OCI-LY3 (cell line): ENCODE measurements around the gene FGD5.
A peak's percentile ranks its signal among the peaks of the same experiment; 100 is the strongest.

ENCODE experiments used
- H2AFZ ChIP-seq: fragments of 200-600, 300-600 bp; shearing (Covaris generic); 2 replicates; pipeline ENCODE4 v1.6.0; 2014; ENCODE audit warnings: antibody characterized with exemption, low read depth, low read length
- H3K27ac ChIP-seq: fragments of 200-600, 300-600 bp; sonication (generic); 2 replicates; pipeline ENCODE4 v1.5.1; 2014; ENCODE audit warnings: mild to moderate bottlenecking, low read length, moderate library complexity, mixed read lengths
- H3K27me3 ChIP-seq: fragments of 200-600, 300-600 bp; sonication (generic); 2 replicates; pipeline ENCODE4 v1.6.1; 2014; ENCODE audit warnings: low read depth, low read length, mixed read lengths
- H3K36me3 ChIP-seq: fragments of 200-600, 300-600 bp; sonication (generic); replicated peaks from 2 replicates; pipeline ENCODE3; 2014; ENCODE audit warnings: low read depth, low read length, mixed read lengths
- H3K4me1 ChIP-seq: fragments of 300-600, 200-600 bp; sonication (generic); 2 replicates; pipeline ENCODE4 v1.6.1; 2014; ENCODE audit warnings: low read length, mixed read lengths
- H3K4me2 ChIP-seq: fragments of 200-600, 300-600 bp; sonication (generic); 2 replicates; pipeline ENCODE4 v1.6.1; 2014; ENCODE audit warnings: low read length, mixed read lengths
- H3K4me3 ChIP-seq: fragments of 300-600, 200-600 bp; sonication (generic); 2 replicates; pipeline ENCODE4 v1.5.1; 2014; ENCODE audit warnings: antibody characterized with exemption, mild to moderate bottlenecking, low read length, moderate library complexity
- H3K79me2 ChIP-seq: fragments of 300-600, 200-600 bp; shearing (Covaris generic); 2 replicates; pipeline ENCODE4 v1.6.1; 2014; ENCODE audit warnings: mild to moderate bottlenecking, low read length, mixed read lengths
- H3K9ac ChIP-seq: fragments of 300-600, 200-600 bp; shearing (Covaris generic); 2 replicates; pipeline ENCODE4 v1.6.0; 2014; ENCODE audit warnings: mild to moderate bottlenecking, low read length, moderate library complexity
- H3K9me3 ChIP-seq: fragments of 200-600, 300-600 bp; shearing (Covaris generic); 2 replicates; pipeline ENCODE4 v1.6.1; 2014; ENCODE audit warnings: low read length, mixed read lengths; ENCODE audit not compliant: insufficient read depth
- H4K20me1 ChIP-seq: fragments of 200-600, 300-600 bp; sonication (generic); 2 replicates; pipeline ENCODE4 v1.6.1; 2016; ENCODE audit warnings: low read length, mixed read lengths; ENCODE audit not compliant: insufficient read depth
- CTCF ChIP-seq: fragments of 200-600, 300-600 bp; sonication (generic); IDR thresholded peaks from 2 replicates; pipeline ENCODE4 v1.5.1; 2014; ENCODE audit warnings: antibody characterized with exemption, low read length, low read depth
- EZH2phosphoT487 ChIP-seq: fragments of 200-600 bp; shearing (Covaris generic); IDR thresholded peaks from 2 replicates; pipeline ENCODE4 v1.6.1; 2018; ENCODE audit warnings: antibody characterized with exemption, mixed run types, low read depth

Gene FGD5

DNA sequence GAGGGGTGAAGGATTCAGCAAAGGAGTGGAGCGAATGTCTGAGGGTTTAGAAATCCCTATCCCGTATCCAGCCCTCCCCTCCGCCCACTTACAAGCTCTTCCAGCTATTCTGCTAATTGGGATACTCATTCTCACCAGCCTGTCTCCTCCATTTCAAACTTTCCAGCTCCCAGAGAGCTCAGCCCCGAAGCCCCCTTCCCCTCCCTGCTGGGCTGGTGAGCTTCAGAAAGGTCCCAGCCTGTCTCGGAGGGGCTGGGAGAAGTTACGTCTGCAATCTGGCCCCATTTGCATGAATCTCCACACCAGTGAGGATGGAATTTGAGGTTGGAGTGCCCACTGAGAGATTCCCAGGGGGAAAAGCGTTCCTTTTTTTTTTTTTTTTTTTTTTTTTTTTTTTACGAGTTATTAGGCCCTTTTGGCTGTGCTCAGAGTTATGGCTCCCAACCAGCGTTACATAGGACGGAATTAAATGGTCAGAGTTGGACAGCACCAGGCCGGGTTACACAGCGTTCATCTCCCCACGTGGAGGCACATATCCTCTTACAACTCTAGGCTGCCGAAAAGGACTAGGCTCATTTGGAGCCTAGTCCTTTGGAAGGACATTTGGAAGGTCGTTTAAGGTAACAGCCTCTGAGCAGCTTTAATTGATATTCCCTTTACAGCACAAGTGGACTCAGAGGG, 34.6 kb downstream of the FGD5 start:
- no peak for TF ChIP-seq EZH2phosphoT487
- no peak for TF ChIP-seq CTCF
- Histone ChIP-seq H3K36me3 (no peaks in the 10 kb centered on the region), H3K27ac (no peak overlapping the region), H3K79me2 (no peaks in the 10 kb centered on the region), H4K20me1 (no peaks in the 10 kb centered on the region), H3K9ac (no peak overlapping the region), H3K9me3 (no peaks in the 10 kb centered on the region), H3K27me3 (peaks cover 61% of the 10 kb centered on the region), H3K4me3 (no peak overlapping the region), H3K4me1 (no peaks in the 10 kb centered on the region), H2AFZ (no peak overlapping the region), H3K4me2 (no peak overlapping the region)

- peaks cover 49% of the 10 kb centered on the region for H3K27me3 ChIP-seq
- H3K36me3 ChIP-seq, result no peaks in the 10 kb centered on the region
- no peaks in the 10 kb centered on the region for H3K9me3 ChIP-seq
- H2AFZ ChIP-seq, result no peak overlapping the region
- no peak overlapping the region for H3K4me3 ChIP-seq
- no peak overlapping the region for H3K4me2 ChIP-seq
- TF ChIP-seq CTCF (peak; percentile 40), EZH2phosphoT487 (no peak)
- H3K4me1 ChIP-seq, result no peaks in the 10 kb centered on the region
- H4K20me1 ChIP-seq, result no peaks in the 10 kb centered on the region
- H3K9ac ChIP-seq, result no peak overlapping the region
- no peaks in the 10 kb centered on the region for H3K79me2 ChIP-seq
- no peak overlapping the region for H3K27ac ChIP-seq
Observed at GRCh38 chr3:14857506-14857905, 38.7 kb downstream of the FGD5 start.

- Histone ChIP-seq H3K36me3 (no peaks in the 10 kb centered on the region), H2AFZ (no peak overlapping the region), H3K4me3 (no peak overlapping the region), H3K4me2 (no peak overlapping the region), H3K27me3 (peaks cover 47% of the 10 kb centered on the region), H3K9ac (no peak overlapping the region), H3K4me1 (no peaks in the 10 kb centered on the region), H4K20me1 (no peaks in the 10 kb centered on the region), H3K9me3 (no peaks in the 10 kb centered on the region), H3K27ac (no peak overlapping the region), H3K79me2 (no peaks in the 10 kb centered on the region)
- TF ChIP-seq CTCF (no peak), EZH2phosphoT487 (no peak)
Observed at GRCh38 chr3:14858105-14858504, 39.3 kb downstream of the FGD5 start.

DNA sequence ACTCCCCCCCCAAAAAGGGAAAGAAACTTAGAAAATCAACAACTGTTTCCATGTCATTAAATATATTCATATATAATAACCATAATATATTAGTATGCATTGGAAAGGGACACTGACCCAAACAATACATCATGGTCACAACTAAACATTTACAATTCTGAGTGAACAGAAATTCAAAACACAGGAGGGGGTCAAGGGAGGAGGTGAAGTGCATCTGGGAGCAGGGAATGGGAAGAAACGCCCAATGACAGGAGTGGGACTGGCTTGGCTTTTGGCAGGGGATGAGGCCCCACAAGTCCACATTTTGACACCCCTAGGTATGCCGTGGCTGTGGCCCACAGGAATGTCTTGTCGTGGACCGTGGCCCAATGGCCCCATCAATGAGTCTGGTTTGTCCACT, 41.1 kb downstream of the FGD5 start:
- H3K4me1 ChIP-seq, result no peaks in the 10 kb centered on the region
- H2AFZ ChIP-seq, result no peak overlapping the region
- no peak overlapping the region for H3K27ac ChIP-seq
- no peaks in the 10 kb centered on the region for H4K20me1 ChIP-seq
- no peak overlapping the region for H3K4me3 ChIP-seq
- H3K36me3 ChIP-seq, result no peaks in the 10 kb centered on the region
- no peaks in the 10 kb centered on the region for H3K9me3 ChIP-seq
- H3K27me3 ChIP-seq, result peaks cover 47% of the 10 kb centered on the region
- no peak overlapping the region for H3K4me2 ChIP-seq
- no peak overlapping the region for H3K9ac ChIP-seq
- no peaks in the 10 kb centered on the region for H3K79me2 ChIP-seq
- TF ChIP-seq CTCF, result no peak
- TF ChIP-seq EZH2phosphoT487, result no peak
